ENCODE measurements around the gene PHLDA2. TPM values are rescaled to one million over a fixed set of nuclear protein-coding genes. Genes with fewer than 3 reads are reported as not detected.

Gene PHLDA2
- total RNA-seq, 1 experiment from 2014 or later, result 13.1 TPM

DNA sequence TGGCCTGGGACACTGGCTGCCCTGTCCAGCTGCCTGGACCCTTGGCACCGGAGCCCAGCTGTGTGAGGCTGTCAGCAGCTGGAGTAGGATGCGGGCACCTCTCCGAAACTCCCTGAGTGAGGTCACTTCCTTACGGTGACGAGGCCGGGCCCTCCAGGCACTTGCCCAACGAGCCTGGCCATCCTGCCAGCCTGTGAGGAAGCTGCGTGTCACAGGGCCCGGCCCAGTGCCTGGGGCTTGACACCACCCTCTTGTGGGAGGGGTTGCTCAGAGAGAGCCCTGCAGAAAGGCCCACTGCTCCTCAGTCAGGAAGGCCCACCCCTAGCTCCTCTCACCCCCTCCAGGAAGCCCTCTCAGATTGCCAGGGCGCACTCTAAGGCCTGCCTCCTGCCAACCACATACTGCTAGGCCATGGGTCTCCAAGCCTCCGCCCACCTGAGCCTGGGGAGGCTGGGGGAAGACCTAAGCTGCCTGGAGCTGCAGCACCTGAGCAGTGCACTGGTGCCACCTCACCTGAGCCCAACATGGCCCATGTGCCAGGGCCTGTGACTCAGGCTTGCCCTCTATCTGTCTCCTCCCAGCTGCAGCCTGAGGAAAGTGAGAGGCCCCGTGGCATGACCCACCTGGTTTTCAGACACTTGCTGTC lies 4.3 kb upstream of the PHLDA2 start:
- in situ Hi-C loops (cut with HindIII; ENCODE audit: low pct_unique_long_range_greater_than_20kb, low sequenced_read_pairs), result no loop called here
- peak; percentile 69 for DNase-seq (ENCODE audit: low read depth, low spot score)

GRCh38 chr11:2932850-2933251 lies 3.6 kb upstream of the PHLDA2 start:
- DNase-seq (ENCODE audit: low read depth, low spot score), result no peak
- in situ Hi-C loops (cut with HindIII; ENCODE audit: low pct_unique_long_range_greater_than_20kb, low sequenced_read_pairs), result no loop called here

GRCh38 chr11:2931771-2932738 lies 2.8 kb upstream of the PHLDA2 start:
- in situ Hi-C loops (cut with HindIII; ENCODE audit: low pct_unique_long_range_greater_than_20kb, low sequenced_read_pairs), result no loop called here
- no peak for DNase-seq (ENCODE audit: low read depth, low spot score)

- no peak for DNase-seq (ENCODE audit: low read depth, low spot score)
- in situ Hi-C loops (cut with HindIII; ENCODE audit: low pct_unique_long_range_greater_than_20kb, low sequenced_read_pairs), result no loop called here
These were observed 2.2 kb upstream of the PHLDA2 start for GRCh38 chr11:2931420-2931746.

DNA sequence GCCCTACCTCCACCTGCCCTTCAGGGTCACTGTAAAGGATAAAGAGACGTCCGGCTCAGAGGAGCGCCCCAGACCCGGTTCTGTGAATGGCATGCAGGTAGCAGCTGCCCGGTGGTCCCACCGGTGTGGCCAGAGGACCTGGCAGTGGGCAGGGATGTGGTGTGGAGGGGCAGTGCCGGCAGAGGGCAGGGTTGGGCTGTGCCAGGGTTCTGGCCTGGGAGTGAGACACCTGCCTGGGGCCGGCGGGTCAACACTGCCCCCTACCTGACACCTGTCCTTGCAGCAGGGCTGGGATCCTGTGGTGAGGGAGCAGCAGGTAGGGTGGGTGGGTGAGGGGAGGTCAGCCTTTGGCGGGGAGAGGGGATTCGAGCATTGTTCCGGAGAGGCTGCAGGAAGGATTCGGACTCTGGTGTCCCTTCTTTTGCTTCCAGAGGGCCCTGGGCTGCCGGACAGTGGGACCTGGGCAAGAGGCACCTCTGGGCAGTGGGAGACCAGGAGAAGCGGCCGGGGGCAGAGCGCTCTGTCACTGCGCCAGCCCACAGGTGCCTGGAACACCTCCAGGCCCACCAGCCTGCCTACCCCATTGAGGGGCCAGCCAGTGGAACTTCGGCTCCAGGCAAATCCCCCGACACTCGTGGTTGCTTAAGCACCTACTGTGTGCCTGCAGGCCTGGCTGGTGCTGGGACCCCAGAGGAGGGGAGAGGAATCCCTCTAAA lies 1.6 kb upstream of the PHLDA2 start:
- peak; percentile 63 for DNase-seq (ENCODE audit: low read depth, low spot score)
- in situ Hi-C loops (cut with HindIII; ENCODE audit: low pct_unique_long_range_greater_than_20kb, low sequenced_read_pairs), result no loop called here

- no peak for DNase-seq (ENCODE audit: low read depth, low spot score)
- in situ Hi-C loops (cut with HindIII; ENCODE audit: low pct_unique_long_range_greater_than_20kb, low sequenced_read_pairs), result no loop called here
These were observed 907 bp upstream of the PHLDA2 start for GRCh38 chr11:2929950-2930703.

DNA sequence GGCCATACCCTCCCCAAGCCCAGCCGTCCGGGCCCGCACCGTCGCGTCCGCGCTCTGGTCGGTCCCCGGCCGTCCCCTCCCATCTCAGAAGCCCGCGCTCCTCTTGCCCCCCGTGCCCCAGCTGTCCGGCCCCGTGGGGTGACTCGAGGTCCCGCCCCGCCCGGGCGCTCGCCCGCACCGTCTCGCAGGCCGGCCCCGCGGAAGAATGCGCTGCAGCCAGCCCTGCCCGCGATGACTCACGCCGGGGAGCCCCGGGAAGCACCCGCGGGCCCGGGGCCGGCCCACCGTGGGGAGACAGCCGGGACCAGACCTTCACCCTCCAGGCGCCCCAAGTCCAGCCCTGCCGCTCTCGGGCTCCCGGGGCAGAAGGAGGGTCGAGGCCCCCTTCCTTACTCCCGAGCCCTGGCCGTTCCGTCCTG lies 320 bp upstream of the PHLDA2 start:
- no peak for DNase-seq (ENCODE audit: low read depth, low spot score)
- in situ Hi-C loops (cut with HindIII; ENCODE audit: low pct_unique_long_range_greater_than_20kb, low sequenced_read_pairs), result no loop called here

DNA sequence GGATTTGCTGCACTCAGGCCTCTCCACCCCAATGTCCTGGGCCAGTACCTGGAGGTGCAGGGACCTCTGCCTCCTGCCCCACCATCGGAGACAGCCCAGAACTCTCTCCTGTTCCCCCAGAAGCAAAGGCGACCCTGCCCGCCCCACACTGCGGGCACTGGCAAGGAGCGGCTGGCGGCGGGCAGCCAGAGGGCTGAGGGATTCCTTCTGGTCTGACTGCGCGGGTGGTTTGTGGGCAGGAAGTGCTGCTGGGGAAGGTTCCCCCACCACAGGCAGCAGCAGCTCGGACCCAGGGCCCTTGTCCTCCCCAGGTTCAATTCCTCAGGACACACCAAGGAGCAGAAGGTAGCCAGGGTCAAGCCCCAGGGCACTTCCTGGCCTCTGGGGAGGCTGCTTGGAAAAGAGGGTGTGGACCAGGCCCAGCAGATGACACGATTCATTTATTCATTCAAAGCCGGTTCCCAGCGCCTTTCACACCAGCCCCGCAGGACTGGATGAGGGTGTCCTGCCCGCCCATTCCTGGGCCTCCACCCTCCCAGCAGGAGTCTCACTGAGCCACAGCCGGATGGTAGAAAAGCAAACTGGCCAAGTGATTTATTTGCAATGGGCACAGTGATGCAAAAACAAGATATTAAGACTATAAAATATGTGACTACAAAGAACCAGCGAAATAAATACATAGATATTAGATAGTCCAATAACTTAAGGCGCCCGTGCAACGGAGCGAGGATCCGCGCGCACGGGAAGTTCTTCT lies 1.2 kb downstream of the PHLDA2 start:
- in situ Hi-C loops (cut with HindIII; ENCODE audit: low pct_unique_long_range_greater_than_20kb, low sequenced_read_pairs), result no loop called here
- DNase-seq (ENCODE audit: low read depth, low spot score), result peak; percentile 25

- in situ Hi-C loops (cut with HindIII; ENCODE audit: low pct_unique_long_range_greater_than_20kb, low sequenced_read_pairs), result no loop called here
- no peak for DNase-seq (ENCODE audit: low read depth, low spot score)
These were observed 2.0 kb downstream of the PHLDA2 start for GRCh38 chr11:2927121-2927800.

- in situ Hi-C loops (cut with HindIII; ENCODE audit: low pct_unique_long_range_greater_than_20kb, low sequenced_read_pairs), result no loop called here
- no peak for DNase-seq (ENCODE audit: low read depth, low spot score)
These were observed 2.6 kb downstream of the PHLDA2 start for GRCh38 chr11:2926611-2927051.

- in situ Hi-C loops (cut with HindIII; ENCODE audit: low pct_unique_long_range_greater_than_20kb, low sequenced_read_pairs), result no loop called here
- DNase-seq (ENCODE audit: low read depth, low spot score), result no peak
These were observed 4.2 kb downstream of the PHLDA2 start for GRCh38 chr11:2924821-2925675.

- DNase-seq (ENCODE audit: low read depth, low spot score), result no peak
- in situ Hi-C loops (cut with HindIII; ENCODE audit: low pct_unique_long_range_greater_than_20kb, low sequenced_read_pairs), result no loop called here
These were observed 4.8 kb downstream of the PHLDA2 start for GRCh38 chr11:2924381-2924780.

GRCh38 chr11:2923446-2924375 lies 5.5 kb downstream of the PHLDA2 start:
- no peak for DNase-seq (ENCODE audit: low read depth, low spot score)
- in situ Hi-C loops (cut with HindIII; ENCODE audit: low pct_unique_long_range_greater_than_20kb, low sequenced_read_pairs), result no loop called here

GRCh38 chr11:2922655-2923054 lies 6.6 kb downstream of the PHLDA2 start:
- in situ Hi-C loops (cut with HindIII; ENCODE audit: low pct_unique_long_range_greater_than_20kb, low sequenced_read_pairs), result no loop called here

More at GRCh38 chr11:2922655-2923054, 6.6 kb downstream of the PHLDA2 start:
- no peak for DNase-seq (ENCODE audit: low read depth, low spot score)

Measured in SK-MEL-5 (cell line).